ENCODE results near the gene MARVELD1. TPM values are rescaled to one million over a fixed set of nuclear protein-coding genes. Genes with fewer than 3 reads are reported as not detected.
A peak's percentile ranks its signal among the peaks of the same experiment; 100 is the strongest.
"Not testable (repeated sequence)": the region's sequence is repeated elsewhere in the genome, so short reads cannot be mapped to it uniquely, and the experiment has no call there.

MARVELD1 gene
- total RNA-seq, 4 donors from 2014 or later = 33.8 to 126 (median 58.7) TPM

- Histone ChIP-seq H3K9me3 (no peaks in the 10 kb centered on the region), H3K4me3 (peak overlapping the region in 1 of 2 donors; percentile 82), H3K36me3 (peaks cover 0 to 33% of the 10 kb centered on the region in 2 donors), H3K27ac (peak overlapping the region in 2 of 4 donors; percentile 94 to 97), H3K4me1 (peaks cover 0 to 65% (median 16%) of the 10 kb centered on the region in 3 donors), H3K27me3 (no peaks in the 10 kb centered on the region)
- TF ChIP-seq CTCF (IDR thresholded peaks at IDR 0.05) (no peak), POLR2AphosphoS5 (IDR thresholded peaks at IDR 0.05) (no peak), POLR2A (IDR thresholded peaks at IDR 0.05) (no peak), EP300 (IDR thresholded peaks at IDR 0.05) (no peak)
- 60 to 84% methylated on average over 1 to 4 of the region's 4 CpGs for WGBS, 2 donors (ENCODE audit: low coverage in 1 of 2)
- ATAC-seq = no peak
Measured at GRCh38 chr10:97682042-97682441, 31.5 kb upstream of the MARVELD1 start.

GRCh38 chr10:97683556-97684367 lies 29.8 kb upstream of the MARVELD1 start:
- Histone ChIP-seq H3K4me1 (peaks cover 5 to 74% (median 22%) of the 10 kb centered on the region in 3 donors), H3K9me3 (no peaks in the 10 kb centered on the region), H3K27ac (peak overlapping the region; percentile 84 to 97 (median 94)), H3K36me3 (peaks cover 0 to 15% of the 10 kb centered on the region in 2 donors), H3K4me3 (peak overlapping the region; percentile 58 to 82), H3K27me3 (no peaks in the 10 kb centered on the region)
- no peak for TF ChIP-seq POLR2A (IDR thresholded peaks at IDR 0.05)
- TF ChIP-seq EP300 (IDR thresholded peaks at IDR 0.05) = no peak
- TF ChIP-seq POLR2AphosphoS5 (IDR thresholded peaks at IDR 0.05) = peak; percentile 24
- TF ChIP-seq CTCF (IDR thresholded peaks at IDR 0.05) = no peak
- WGBS, 2 donors (ENCODE audit: low coverage in 1 of 2) = 3% methylated on average over 3 of the region's 9 CpGs; no CpG with 5 or more reads in 1 of the 2 donors
- no peak for ATAC-seq

- not testable (repeated sequence) for H3K36me3 ChIP-seq, H3K27me3 ChIP-seq, H3K9me3 ChIP-seq, ATAC-seq
- Histone ChIP-seq H3K4me1 (peaks cover 6 to 80% (median 26%) of the 10 kb centered on the region in 3 donors), H3K4me3 (peak overlapping the region; percentile 58 to 82), H3K27ac (peak overlapping the region; percentile 84 to 97 (median 94))
- 59% methylated on average over 7 of the region's 7 CpGs; no CpG with 5 or more reads in 1 of the 2 donors for WGBS, 2 donors (ENCODE audit: low coverage in 1 of 2)
Measured at GRCh38 chr10:97684368-97684713, 29.2 kb upstream of the MARVELD1 start.

- no peak for ATAC-seq
- TF ChIP-seq POLR2A (IDR thresholded peaks at IDR 0.05) (no peak), POLR2AphosphoS5 (IDR thresholded peaks at IDR 0.05) (peak; percentile 9)
- H3K4me1 ChIP-seq = peaks cover 6 to 83% (median 26%) of the 10 kb centered on the region in 3 donors
- H3K9me3 ChIP-seq = no peaks in the 10 kb centered on the region
- peaks cover 0 to 4% of the 10 kb centered on the region in 2 donors for H3K36me3 ChIP-seq
- no peaks in the 10 kb centered on the region for H3K27me3 ChIP-seq
- 56 to 57% methylated on average over 5 of the region's 5 CpGs for WGBS, 2 donors (ENCODE audit: low coverage in 1 of 2)
- peak overlapping the region; percentile 58 to 82 for H3K4me3 ChIP-seq
- H3K27ac ChIP-seq = peak overlapping the region; percentile 84 to 97 (median 94)
Measured at GRCh38 chr10:97684866-97685394, 28.6 kb upstream of the MARVELD1 start.

GRCh38 chr10:97685395-97685958 lies 28.1 kb upstream of the MARVELD1 start:
- TF ChIP-seq POLR2AphosphoS5 (IDR thresholded peaks at IDR 0.05) (no peak), CTCF (IDR thresholded peaks at IDR 0.05) (peak in 2 of 4 experiments; percentile 40 to 51), EP300 (IDR thresholded peaks at IDR 0.05) (no peak)
- Histone ChIP-seq H3K4me1 (peaks cover 6 to 78% (median 26%) of the 10 kb centered on the region in 3 donors), H3K27me3 (no peaks in the 10 kb centered on the region), H3K36me3 (no peaks in the 10 kb centered on the region), H3K27ac (peak overlapping the region; percentile 84 to 97 (median 94)), H3K9me3 (no peaks in the 10 kb centered on the region), H3K4me3 (peak overlapping the region; percentile 58 to 82)
- no CpG with 5 or more reads among the region's 2 CpGs for WGBS, 2 donors (ENCODE audit: low coverage in 1 of 2)
- ATAC-seq = no peak
